ENCODE data around the gene DCAF16.

- TF ChIP-seq CTCF (IDR thresholded peaks at IDR 0.05; ENCODE audit: low read depth, low read length) (no peak), POLR2A (IDR thresholded peaks at IDR 0.05; ENCODE audit: extremely low read depth, insufficient read length) (no peak), MAX (IDR thresholded peaks at IDR 0.05; ENCODE audit: low read depth, low read length) (no peak), MYC (IDR thresholded peaks at IDR 0.05; ENCODE audit: low read depth, low read length) (no peak)
Observed at GRCh38 chr4:17816142-17816541, 5.6 kb upstream of the DCAF16 start.
